Upper lobe of right lung (tissue), 1 donor: ENCODE results near the gene GDF7. TPM values are rescaled to one million over a fixed set of nuclear protein-coding genes. Genes with fewer than 3 reads are reported as not detected.
A peak's percentile ranks its signal among the peaks of the same experiment; 100 is the strongest.

ENCODE experiments used
- ATAC-seq: fragments of 200-7000 bp; cut with Tn5 transposase; one replicate; pipeline ENCODE4 v1.9.1; 2020; ENCODE audit warnings: mild to moderate bottlenecking, moderate library complexity
- DNase-seq: peaks from one replicate; pipeline ENCODE4 v3.0.0-alpha.2; 2020
- H3K27ac ChIP-seq: fragments of 200-600 bp; one replicate; pipeline ENCODE4 v1.8.0; 2022
- H3K27me3 ChIP-seq: fragments of 200-600 bp; one replicate; pipeline ENCODE4 v1.8.0; 2022; ENCODE audit warnings: mild to moderate bottlenecking
- H3K36me3 ChIP-seq: fragments of 200-600 bp; one replicate; pipeline ENCODE4 v1.8.0; 2022
- H3K4me1 ChIP-seq: fragments of 200-600 bp; one replicate; pipeline ENCODE4 v1.8.0; 2022
- H3K4me3 ChIP-seq: fragments of 200-600 bp; one replicate; pipeline ENCODE4 v1.8.0; 2022; ENCODE audit warnings: mild to moderate bottlenecking
- H3K9me3 ChIP-seq: fragments of 200-600 bp; one replicate; pipeline ENCODE4 v1.8.0; 2022
- CTCF ChIP-seq: fragments of 200-600 bp; IDR thresholded peaks from one replicate; pipeline ENCODE4 v1.8.0; 2022; ENCODE audit warnings: antibody characterized with exemption
- intact Hi-C: fragments of 100-400 bp; cut with DNase I; formaldehyde crosslinking; loops from one replicate; pipeline ENCODE4 v1.11.0; 2022
- total RNA-seq: library from RNA; stranded (reverse); fragmentation: NEBNext Ultra II Directional; extraction: Animal tissue kit (Norgen Biotek cat#: 25700); gene quantifications from one replicate; pipeline ENCODE4 v1.2.1, GENCODE V29; 2021
- donor health status: DM: no; HTN: yes; CAD: no; lungs with severe emphysema.

GDF7 gene
- total RNA-seq, 1 donor from 2014 or later: 0.72 TPM

- Histone ChIP-seq H3K4me1 (peaks cover 18% of the 10 kb centered on the region), H3K36me3 (no peaks in the 10 kb centered on the region), H3K27me3 (peaks cover 89% of the 10 kb centered on the region), H3K9me3 (no peaks in the 10 kb centered on the region), H3K4me3 (no peak overlapping the region), H3K27ac (no peak overlapping the region)
- ATAC-seq (no peak), DNase-seq (peak; percentile 56)
- no peak for TF ChIP-seq CTCF
- intact Hi-C loops: no loop called here
Observed at GRCh38 chr2:20669562-20670314, 2.8 kb downstream of the GDF7 start.

- intact Hi-C loops: no loop called here
- Histone ChIP-seq H3K4me1 (peaks cover 21% of the 10 kb centered on the region), H3K27me3 (peaks cover 82% of the 10 kb centered on the region), H3K9me3 (no peaks in the 10 kb centered on the region), H3K36me3 (no peaks in the 10 kb centered on the region), H3K4me3 (no peak overlapping the region), H3K27ac (no peak overlapping the region)
- peak; percentile 56 for DNase-seq
- no peak for TF ChIP-seq CTCF
- no peak for ATAC-seq
Observed at GRCh38 chr2:20670315-20671035, 3.5 kb downstream of the GDF7 start.

- peaks cover 15% of the 10 kb centered on the region for H3K4me1 ChIP-seq
Observed at GRCh38 chr2:20671036-20671735, 4.2 kb downstream of the GDF7 start.

GRCh38 chr2:20671736-20672080 is 4.8 kb downstream of the GDF7 start:
- Histone ChIP-seq H3K4me1 (peaks cover 10% of the 10 kb centered on the region), H3K27me3 (peaks cover 70% of the 10 kb centered on the region)

More at GRCh38 chr2:20671036-20671735, 4.2 kb downstream of the GDF7 start:
- peaks cover 75% of the 10 kb centered on the region for H3K27me3 ChIP-seq
- no peak for TF ChIP-seq CTCF
- no peak overlapping the region for H3K4me3 ChIP-seq
- no peak for DNase-seq
- no peaks in the 10 kb centered on the region for H3K9me3 ChIP-seq
- no peaks in the 10 kb centered on the region for H3K36me3 ChIP-seq
- intact Hi-C loops: no loop called here
- ATAC-seq: no peak
- H3K27ac ChIP-seq: no peak overlapping the region

More at GRCh38 chr2:20671736-20672080, 4.8 kb downstream of the GDF7 start:
- intact Hi-C loops: no loop called here
- TF ChIP-seq CTCF: no peak
- DNase-seq (no peak), ATAC-seq (no peak)
- Histone ChIP-seq H3K27ac (no peak overlapping the region), H3K9me3 (no peaks in the 10 kb centered on the region), H3K36me3 (no peaks in the 10 kb centered on the region), H3K4me3 (no peak overlapping the region)
